Measurements from ENCODE around the gene RTF2.
"Not testable (repeated sequence)": the region's sequence is repeated elsewhere in the genome, so short reads cannot be mapped to it uniquely, and the experiment has no call there.

The RTF2 gene

GRCh38 chr20:56503916-56504315, 35.5 kb downstream of the RTF2 start:
- DNase-seq, result no peak

DNA sequence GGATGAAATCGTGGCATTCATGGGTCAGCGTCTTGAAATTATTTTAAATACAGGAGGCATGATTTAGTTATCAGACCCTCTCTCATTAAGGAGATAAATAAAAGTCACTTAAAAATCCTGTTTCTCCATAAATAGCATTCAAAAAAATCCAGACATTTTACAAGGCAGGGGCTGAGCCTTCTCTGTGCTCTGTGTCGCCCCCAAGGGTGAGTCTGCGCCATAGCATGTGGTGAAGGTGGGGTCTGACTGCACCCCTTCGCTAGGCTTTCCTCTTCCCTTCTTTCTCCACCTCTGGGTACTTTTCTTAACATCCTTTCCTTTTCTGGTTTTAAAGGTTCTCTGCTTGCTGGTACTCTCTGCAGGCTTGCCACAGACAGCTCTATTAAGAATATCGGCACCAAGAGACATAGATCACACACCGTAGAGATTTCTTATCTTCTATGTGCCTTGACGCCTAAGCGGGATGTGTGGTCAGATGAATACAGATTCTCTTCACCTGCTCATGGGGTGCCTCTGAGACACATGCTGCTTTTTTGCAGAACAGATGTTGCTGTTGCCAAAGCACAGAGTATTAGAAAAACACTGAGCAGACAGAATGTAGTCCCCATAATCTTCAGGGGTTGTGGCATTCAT, 36.1 kb downstream of the RTF2 start:
- DNase-seq, result no peak

GRCh38 chr20:56506103-56506502, 37.7 kb downstream of the RTF2 start:
- no peak for DNase-seq

GRCh38 chr20:56511926-56512325, 43.5 kb downstream of the RTF2 start:
- DNase-seq, result no peak

GRCh38 chr20:56513161-56514150, 45.0 kb downstream of the RTF2 start:
- DNase-seq, result no peak

GRCh38 chr20:56516631-56517030, 48.2 kb downstream of the RTF2 start:
- DNase-seq, result no peak

GRCh38 chr20:56517211-56517610, 48.8 kb downstream of the RTF2 start:
- DNase-seq, result no peak

- DNase-seq, result no peak
Measured at GRCh38 chr20:56517641-56518040, 49.2 kb downstream of the RTF2 start.

GRCh38 chr20:56518126-56518525, 49.7 kb downstream of the RTF2 start:
- no peak for DNase-seq

DNA sequence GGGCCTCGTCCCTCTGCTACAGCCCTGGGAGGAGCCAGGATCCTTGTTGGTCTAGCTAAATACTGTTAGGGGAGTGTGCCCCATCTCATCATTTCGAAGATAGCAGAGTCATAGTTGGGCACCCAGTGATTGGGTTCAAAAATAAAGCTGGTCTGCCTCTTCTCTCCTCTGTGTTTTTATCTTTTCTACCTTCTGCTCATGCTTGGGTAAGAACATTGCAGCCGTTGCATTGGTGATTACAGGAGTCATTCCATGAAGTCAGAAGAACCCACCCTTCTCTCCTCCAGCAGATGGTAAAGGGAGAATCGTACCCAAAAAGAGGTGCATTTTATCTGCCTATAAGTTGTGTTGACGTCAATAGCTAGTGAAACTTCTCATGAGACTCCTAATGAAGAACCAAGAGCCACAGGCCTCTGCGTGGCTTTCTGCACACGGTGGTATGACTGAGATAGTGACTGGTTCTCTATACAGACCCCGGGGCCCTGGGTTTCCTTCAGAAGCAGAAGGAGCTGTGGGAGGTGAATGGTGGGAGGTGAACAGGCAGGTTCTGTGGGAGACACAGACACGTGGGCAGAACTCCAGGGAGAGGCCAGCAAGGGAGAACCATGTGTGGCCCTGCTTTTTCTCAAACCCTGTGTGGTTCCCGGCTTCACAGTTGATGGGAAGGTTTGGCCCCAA, 50.4 kb downstream of the RTF2 start:
- DNase-seq, result no peak

- no peak for DNase-seq
Measured at GRCh38 chr20:56519551-56519950, 51.1 kb downstream of the RTF2 start.

DNA sequence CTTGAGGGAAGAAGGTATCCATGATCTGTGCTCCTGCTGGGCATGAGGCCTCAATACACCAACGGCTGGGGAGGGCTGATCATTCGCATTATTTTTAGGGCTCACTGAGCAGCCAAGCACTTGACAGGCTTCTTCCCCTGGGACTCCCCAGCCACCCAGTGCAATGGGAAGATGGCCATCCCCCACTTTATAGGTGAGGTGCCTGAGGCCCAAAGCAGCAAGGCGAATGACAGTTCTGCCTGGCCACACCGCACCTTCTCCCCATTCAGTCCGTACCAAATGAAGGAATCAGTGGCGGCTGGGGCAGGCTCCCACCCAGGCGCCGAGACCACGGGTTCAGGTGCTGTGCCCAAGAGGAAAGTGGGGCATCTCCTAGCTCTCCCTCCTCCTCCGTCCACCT, 51.8 kb downstream of the RTF2 start:
- DNase-seq, result no peak

- not testable (repeated sequence) for DNase-seq
Measured at GRCh38 chr20:56520746-56521354, 52.4 kb downstream of the RTF2 start.

GRCh38 chr20:56522311-56522710, 53.9 kb downstream of the RTF2 start:
- DNase-seq, result no peak

DNA sequence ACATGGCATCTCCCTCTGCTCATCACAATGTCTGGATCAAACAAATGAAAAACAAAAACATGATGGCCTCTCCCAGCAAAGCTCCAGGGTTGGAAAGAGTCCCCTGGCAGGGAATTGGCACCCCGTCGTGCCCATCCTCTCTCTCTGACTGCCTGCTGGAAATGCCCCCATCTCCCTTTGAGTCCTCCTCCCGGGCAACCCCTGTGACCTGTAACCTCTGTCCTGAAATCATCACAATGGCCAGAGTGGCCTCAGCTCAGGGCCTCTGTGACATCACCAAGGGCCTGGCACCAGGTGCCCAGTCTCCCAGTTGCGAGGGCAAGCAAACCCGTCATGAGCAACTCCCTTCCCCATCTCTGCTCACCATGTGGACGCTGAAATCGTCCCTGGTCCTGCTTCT, 56.0 kb downstream of the RTF2 start, which contains the start of gene FAM209A:
TSS of gene FAM209A (plus strand) at position 301 of the 400 bp plus-strand sequence. CDS start at position 366, 65 bp downstream.
- DNase-seq, result not testable (repeated sequence)

DNA sequence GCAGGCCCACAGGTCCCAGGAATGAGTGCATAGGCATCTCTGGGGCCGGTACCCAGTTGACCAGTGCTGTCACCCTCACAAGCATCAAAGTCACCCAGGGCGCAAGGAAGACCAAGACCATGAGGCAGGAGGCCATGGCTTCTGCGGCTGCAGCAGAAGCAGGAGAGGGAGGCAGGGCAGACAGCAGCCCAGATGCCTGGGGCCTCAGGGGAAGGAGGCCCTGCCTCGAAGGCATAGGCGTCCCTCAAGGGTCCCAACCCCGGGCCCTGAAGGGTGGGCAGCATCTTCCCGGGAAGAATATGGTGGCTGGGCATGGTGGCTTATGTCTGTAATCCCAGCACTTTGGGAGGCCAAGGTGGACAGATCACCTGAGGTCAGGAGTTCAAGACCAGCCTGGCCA, 59.1 kb downstream of the RTF2 start:
- no peak for DNase-seq

DNA sequence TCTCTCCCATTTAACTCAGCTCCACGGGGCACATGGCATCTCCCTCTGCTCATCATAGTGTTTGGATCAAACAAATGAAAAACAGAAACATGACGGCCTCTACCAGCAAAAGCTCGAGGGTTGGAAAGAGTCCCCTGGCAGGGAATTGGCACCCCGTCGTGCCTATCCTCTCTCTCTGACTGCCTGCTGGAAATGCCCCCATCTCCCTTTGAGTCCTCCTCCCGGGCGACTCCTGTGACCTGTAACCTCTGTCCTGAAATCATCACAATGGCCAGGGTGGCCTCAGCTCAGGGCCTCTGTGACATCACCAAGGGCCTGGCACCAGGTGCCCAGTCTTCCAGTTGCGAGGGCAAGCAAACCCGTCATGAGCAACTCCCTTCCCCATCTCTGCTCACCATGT, 64.5 kb downstream of the RTF2 start, which contains the start of gene FAM209B:
TSS of gene FAM209B (plus strand) at position 301 of the 400 bp plus-strand sequence. CDS start at position 397, 96 bp downstream.
- DNase-seq, result not testable (repeated sequence)

DNA sequence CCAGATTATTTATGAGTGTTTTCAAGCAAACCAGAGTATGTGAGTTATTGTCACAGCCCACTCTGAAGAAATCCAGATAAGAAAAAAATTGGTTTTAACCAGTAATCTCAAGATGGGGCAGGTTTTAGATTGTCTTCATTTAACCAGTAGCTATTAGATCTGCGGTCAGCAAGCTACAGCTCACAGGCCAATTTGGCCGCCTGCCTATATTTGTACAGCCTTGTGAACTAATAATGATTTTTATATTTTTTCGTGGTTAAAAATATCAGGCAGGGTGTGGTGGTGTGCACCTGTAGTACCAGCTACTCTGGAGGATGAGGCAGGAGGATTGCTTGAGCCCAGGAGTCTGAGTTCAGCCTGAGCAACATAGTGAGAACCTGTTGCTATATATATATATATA, 69.6 kb downstream of the RTF2 start:
- DNase-seq, result no peak

GRCh38 chr20:56540415-56540814, 72.0 kb downstream of the RTF2 start:
- DNase-seq, result no peak

- no peak for DNase-seq
Measured at GRCh38 chr20:56542489-56543030, 74.1 kb downstream of the RTF2 start.

DNA sequence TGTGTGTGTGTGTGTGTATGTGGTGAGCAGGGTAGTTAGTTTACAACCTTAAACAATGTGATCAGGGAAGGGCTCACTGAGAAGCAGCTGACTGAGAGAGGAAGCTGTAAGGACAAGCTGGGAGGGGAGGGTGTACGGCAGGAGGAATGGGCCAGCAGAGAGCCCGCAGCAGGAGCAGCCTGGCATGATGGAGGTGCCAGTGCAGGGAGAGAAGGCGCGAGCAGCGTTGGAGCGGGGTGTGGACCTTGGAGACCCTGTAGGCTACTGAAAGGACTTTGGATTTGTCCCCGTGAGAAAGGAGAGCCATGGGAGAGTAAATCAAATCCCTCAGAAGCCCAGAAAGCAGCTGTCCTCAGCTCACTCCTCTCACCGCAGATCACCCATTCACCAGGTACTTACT, 83.1 kb downstream of the RTF2 start:
- no peak for DNase-seq

DNA sequence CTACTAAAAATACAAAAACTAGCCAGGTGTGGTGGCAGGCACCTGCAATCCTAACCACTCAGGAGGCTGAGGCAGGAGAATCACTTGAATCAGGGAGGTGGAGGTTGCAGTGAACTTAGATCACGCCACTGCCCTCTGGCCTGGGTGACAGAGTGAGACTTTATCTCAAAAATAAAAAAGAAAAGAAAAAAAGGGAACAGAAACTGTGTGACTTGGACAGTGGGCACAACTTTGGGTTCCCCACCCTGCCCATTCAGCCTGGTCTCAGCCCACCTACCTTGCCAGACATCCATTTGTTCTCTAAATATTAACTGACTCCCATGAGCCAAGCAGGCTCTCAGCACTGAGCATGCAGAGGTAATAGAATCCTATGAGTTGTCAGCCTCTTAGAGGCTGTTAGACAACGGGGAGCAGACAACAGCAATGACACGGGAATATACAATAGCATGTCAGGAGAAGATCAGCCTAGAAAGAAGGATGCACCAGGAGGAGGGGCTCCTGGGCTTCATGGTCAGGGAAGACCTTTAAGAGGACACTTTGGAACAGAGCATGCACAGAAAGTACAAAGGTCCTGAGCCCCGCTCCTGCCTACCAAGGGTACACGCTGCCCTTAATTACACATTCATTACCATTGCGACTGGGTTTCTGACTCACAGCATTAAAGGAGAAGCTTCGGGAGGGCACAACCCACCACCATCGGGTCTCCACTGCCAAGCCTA, 84.6 kb downstream of the RTF2 start:
- DNase-seq, result no peak

Data from SHP77 (cell line).